GDM1 (cell line): ENCODE data around the gene RPTOR.
"Not testable (repeated sequence)": the region's sequence is repeated elsewhere in the genome, so short reads cannot be mapped to it uniquely, and the experiment has no call there.

ENCODE experiments used
- DNase-seq: peaks from one replicate; lab custom pipeline; 2025; lab: John Stamatoyannopoulos, UW

The RPTOR gene

GRCh38 chr17:80616705-80617104 lies 72.1 kb downstream of the RPTOR start:
- no peak for DNase-seq

GRCh38 chr17:80618304-80618703 lies 73.7 kb downstream of the RPTOR start:
- DNase-seq = no peak

GRCh38 chr17:80619535-80620235 lies 75.0 kb downstream of the RPTOR start:
- DNase-seq = no peak

DNA sequence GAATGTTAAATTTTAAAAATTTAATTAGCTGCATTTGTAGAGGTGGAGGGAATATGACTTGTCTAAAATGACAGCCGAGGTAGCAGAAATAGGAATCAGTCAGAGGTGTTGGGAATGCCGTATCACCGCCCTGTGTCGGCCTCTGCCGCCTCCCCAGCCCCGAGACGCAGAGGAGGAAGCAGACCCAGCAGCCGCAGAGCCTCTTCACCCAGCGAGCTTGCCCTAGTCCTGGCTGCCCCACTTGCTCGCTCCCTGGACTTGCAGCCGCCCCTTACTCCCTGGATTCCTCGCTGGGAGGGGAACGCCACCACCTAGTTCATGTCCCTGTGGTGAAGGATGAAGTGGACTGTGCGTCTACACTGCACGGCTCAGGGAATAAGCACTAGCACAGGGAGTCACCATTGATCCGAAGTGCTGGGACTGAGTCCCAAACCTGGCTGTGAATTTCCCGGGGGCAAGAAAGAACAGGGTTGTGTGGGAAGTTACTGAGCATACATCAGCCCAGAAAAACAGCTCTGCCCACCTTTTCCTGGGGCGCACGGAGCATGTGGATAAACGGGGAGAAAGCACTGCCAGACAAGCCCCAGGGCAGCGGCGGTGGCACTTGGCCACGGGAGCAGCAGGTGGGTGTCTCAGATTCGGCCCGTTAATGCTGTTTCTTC lies 76.8 kb downstream of the RPTOR start:
- no peak for DNase-seq

DNA sequence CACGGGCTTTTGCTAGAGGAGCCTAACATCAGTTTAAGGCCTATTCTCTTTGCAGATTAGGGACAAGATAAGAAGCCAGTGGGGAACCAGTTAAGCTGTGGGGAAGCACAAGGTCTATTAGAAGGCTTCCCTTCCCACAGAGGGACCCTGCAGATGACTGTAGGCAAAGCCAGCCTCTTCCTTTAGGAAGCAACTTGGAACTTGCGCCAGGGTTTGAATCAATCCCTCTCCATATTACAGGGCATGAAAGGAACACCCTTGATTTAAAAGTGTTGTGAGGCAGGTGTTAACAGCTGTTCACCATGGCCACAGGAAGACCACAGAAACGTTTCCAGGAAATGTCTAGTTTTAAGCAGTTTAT lies 77.3 kb downstream of the RPTOR start:
- no peak for DNase-seq

GRCh38 chr17:80624864-80625263 lies 80.2 kb downstream of the RPTOR start:
- DNase-seq = no peak

GRCh38 chr17:80625627-80626026 lies 81.0 kb downstream of the RPTOR start:
- no peak for DNase-seq

DNA sequence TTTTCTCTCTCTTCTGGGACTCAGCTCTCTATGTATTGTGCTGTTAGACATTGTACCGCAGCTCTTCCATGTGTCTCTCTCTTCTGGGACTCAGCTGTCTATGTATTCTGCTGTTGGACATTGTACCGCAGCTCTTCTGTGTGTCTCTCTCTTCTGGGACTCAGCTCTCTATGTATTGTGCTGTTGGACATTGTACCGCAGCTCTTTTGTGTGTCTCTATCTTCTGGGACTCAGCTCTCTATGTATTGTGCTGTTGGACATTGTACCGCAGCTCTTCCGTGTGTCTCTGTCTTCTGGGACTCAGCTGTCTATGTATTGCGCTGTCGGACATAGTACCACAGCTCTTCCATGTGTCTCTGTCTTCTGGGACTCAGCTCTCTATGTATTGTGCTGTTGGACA lies 84.2 kb downstream of the RPTOR start:
- DNase-seq = not testable (repeated sequence)

GRCh38 chr17:80629298-80630028 lies 84.8 kb downstream of the RPTOR start:
- no peak for DNase-seq

DNA sequence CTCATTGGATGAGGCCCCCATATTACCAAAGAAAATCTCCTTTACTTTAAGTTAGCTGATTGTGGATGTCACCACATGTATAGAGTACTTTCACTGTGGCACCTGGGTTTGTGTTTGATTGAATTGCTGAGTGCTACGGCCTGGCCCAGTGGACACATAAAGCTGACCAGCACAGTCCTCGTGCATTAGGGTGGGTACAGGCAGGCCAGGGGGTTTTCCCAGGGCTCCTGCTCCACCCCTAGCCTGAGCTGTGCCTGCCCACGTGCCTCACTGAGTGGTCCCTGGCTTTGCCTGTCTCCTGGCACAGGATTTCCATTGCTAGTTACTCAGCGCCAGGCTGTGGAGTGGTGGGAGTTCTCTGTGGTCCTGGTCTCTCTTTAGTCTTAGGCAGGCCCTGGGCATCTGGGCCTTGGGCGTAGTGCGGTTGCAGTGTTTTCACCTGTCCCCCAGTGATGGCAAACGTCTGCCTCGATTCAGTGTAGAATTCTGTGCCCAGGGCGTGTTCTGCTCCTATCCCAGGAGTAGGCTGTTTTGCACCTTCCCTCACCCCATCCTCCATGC lies 86.0 kb downstream of the RPTOR start:
- no peak for DNase-seq

DNA sequence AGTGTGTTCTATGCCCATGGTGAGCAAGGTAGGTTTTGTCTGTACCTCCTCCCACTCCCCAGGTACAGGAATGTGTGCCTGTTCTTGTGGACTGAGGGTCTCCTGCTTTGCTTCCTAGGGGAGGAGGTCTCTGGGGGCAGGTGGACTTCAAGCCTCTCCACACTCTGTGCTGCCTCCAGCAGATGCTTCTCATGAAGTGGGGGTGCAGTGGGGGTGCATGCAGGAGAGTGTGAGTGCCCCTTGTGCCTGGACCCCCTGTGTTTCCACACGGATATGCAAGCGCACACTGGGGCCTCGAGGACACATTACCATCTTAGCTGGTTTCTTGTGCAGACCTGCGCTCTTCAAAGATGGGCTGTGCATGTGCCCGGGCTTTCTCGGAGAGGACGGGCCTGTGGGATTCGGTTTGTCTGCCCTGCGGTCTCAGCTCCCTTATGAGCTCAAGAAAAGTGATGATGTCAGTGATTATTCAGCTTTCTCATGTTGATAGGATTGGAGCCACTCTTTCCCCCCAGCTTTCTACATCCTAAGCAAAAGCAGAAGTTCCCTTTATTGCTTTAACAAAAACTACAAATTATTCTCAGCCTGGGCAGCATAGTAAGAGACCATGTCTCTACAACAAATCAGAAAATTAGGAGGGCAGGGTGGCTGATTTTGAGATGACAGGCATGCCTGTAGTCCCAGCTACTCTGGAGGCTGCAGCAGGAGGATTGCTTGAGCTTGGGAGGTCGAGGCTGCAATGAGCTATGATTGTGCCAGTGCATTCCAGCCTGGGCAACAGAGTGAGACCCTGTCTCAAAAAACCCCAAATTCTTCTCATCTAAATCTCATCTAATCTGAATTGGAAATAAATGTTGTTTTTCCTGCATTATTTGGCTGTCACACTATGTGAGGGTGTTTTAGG lies 86.8 kb downstream of the RPTOR start:
- no peak for DNase-seq

- no peak for DNase-seq
Measured at GRCh38 chr17:80632046-80632581, 87.5 kb downstream of the RPTOR start.

- no peak for DNase-seq
Measured at GRCh38 chr17:80633207-80633606, 88.6 kb downstream of the RPTOR start.

GRCh38 chr17:80633994-80634566 lies 89.4 kb downstream of the RPTOR start:
- no peak for DNase-seq

- DNase-seq = no peak
Measured at GRCh38 chr17:80636361-80637018, 91.9 kb downstream of the RPTOR start.

- no peak for DNase-seq
Measured at GRCh38 chr17:80637048-80637781, 92.6 kb downstream of the RPTOR start.

DNA sequence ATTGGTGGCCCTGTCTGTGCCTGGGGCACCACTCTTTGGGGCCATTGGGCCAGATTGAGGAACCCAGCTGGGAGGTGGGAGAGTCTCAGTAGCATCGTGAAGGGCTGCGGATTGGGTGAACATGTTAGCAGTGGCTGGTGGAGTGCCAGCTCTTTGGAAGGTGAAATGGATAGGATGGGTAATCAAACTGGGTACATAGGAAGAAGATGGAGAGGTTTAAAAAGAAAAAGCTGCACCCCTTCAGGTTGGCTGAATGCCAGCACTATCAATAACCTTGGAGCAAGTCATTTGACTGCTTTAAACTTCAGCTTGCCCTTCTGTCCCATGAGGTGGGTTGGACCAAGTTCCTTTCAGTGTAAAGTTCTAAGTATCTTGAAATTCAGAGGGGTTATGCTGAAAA lies 95.0 kb downstream of the RPTOR start:
- DNase-seq = no peak

DNA sequence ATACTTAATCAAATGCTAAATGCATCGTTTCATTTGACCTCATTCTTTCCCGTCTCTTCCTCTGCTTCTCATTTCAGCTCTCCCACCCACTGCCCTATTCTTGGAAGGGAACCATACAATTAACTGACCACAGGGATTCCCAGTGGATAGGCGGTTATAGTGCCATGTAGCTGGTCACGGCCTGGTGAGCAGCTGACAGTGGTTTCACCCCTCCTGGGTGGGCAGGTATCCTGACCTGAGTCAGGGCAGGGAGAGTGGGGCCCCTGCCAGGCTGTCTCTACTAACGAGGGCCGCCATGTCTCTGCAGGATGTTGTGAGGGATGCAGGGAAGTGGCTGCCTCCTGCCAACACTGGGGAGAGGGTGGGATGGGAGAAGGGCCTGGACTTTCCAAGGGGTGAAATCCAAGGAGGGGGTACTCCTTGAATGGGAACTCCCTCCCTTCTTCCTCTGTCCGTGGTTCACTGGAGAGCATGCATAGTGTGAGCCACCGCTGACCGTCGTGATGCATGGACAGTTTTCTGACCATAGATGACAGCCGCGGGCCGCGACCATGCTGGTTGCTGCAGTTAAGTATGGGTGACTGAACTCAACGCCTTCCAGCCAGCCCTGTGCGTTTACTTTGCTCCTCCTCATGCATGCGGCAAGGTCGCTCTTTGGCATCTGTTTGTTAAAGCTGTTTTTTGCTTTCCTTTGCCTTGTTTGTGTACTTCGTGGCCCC lies 95.9 kb downstream of the RPTOR start:
- DNase-seq = no peak
